Stimulated activated CD4-positive, alpha-beta T cell treated with anti-CD3 and anti-CD28 coated beads, Interleukin-1b, Interleukin-23, amount 100 ng/mL, for 1 hour (primary cell): ENCODE measurements around the gene KRT77.
"Not testable (repeated sequence)": the region's sequence is repeated elsewhere in the genome, so short reads cannot be mapped to it uniquely, and the experiment has no call there.

Source experiments
- DNase-seq, 2 donors: peaks; one replicate each; pipeline ENCODE4 v3.0.0-alpha.2; 2020; ENCODE audit warnings: low read depth in 2 of 2

Gene KRT77

GRCh38 chr12:52722680-52723079, 19.4 kb upstream of the KRT77 start:
- no peak for DNase-seq

GRCh38 chr12:52721838-52722470, 18.6 kb upstream of the KRT77 start:
- DNase-seq: no peak

- DNase-seq: no peak
Measured at GRCh38 chr12:52720365-52720886, 17.1 kb upstream of the KRT77 start.

GRCh38 chr12:52716061-52716460, 12.7 kb upstream of the KRT77 start:
- DNase-seq: no peak

GRCh38 chr12:52715416-52715815, 12.1 kb upstream of the KRT77 start:
- DNase-seq: no peak

- no peak for DNase-seq
Measured at GRCh38 chr12:52714887-52715281, 11.6 kb upstream of the KRT77 start.

- DNase-seq: no peak
Measured at GRCh38 chr12:52713960-52714886, 10.9 kb upstream of the KRT77 start.

- DNase-seq: not testable (repeated sequence)
Measured at GRCh38 chr12:52712122-52712521, 8.8 kb upstream of the KRT77 start.

- no peak for DNase-seq
Measured at GRCh38 chr12:52710730-52711129, 7.4 kb upstream of the KRT77 start.

- DNase-seq: no peak
Measured at GRCh38 chr12:52708010-52708409, 4.7 kb upstream of the KRT77 start.

GRCh38 chr12:52704464-52704863, 1.1 kb upstream of the KRT77 start:
- no peak for DNase-seq

- no peak for DNase-seq
Measured at GRCh38 chr12:52703878-52704277, 554 bp upstream of the KRT77 start.

GRCh38 chr12:52702338-52702737, 986 bp downstream of the KRT77 start:
- no peak for DNase-seq

- DNase-seq: no peak
Measured at GRCh38 chr12:52701281-52701680, 2.0 kb downstream of the KRT77 start.

GRCh38 chr12:52699960-52700359, 3.4 kb downstream of the KRT77 start:
- DNase-seq: no peak

GRCh38 chr12:52699373-52699772, 4.0 kb downstream of the KRT77 start:
- DNase-seq: no peak

- DNase-seq: no peak
Measured at GRCh38 chr12:52698651-52699340, 4.5 kb downstream of the KRT77 start.

GRCh38 chr12:52697058-52697582, 6.2 kb downstream of the KRT77 start:
- DNase-seq: no peak

- DNase-seq: no peak
Measured at GRCh38 chr12:52696588-52696987, 6.7 kb downstream of the KRT77 start.

GRCh38 chr12:52695039-52695438, 8.3 kb downstream of the KRT77 start:
- DNase-seq: no peak

GRCh38 chr12:52694151-52694550, 9.2 kb downstream of the KRT77 start:
- DNase-seq: no peak

GRCh38 chr12:52693261-52693660, 10.1 kb downstream of the KRT77 start:
- no peak for DNase-seq
